GM18909 (cell line): ENCODE results near the gene TAF4.

Source experiments
- ATAC-seq: cut with Tn5 transposase; IDR thresholded peaks from one replicate; pipeline ENCODE4 v1.9.1; 2021; ENCODE audit warnings: mild to moderate bottlenecking; ENCODE audit not compliant: unreplicated experiment, poor library complexity

The TAF4 gene

DNA sequence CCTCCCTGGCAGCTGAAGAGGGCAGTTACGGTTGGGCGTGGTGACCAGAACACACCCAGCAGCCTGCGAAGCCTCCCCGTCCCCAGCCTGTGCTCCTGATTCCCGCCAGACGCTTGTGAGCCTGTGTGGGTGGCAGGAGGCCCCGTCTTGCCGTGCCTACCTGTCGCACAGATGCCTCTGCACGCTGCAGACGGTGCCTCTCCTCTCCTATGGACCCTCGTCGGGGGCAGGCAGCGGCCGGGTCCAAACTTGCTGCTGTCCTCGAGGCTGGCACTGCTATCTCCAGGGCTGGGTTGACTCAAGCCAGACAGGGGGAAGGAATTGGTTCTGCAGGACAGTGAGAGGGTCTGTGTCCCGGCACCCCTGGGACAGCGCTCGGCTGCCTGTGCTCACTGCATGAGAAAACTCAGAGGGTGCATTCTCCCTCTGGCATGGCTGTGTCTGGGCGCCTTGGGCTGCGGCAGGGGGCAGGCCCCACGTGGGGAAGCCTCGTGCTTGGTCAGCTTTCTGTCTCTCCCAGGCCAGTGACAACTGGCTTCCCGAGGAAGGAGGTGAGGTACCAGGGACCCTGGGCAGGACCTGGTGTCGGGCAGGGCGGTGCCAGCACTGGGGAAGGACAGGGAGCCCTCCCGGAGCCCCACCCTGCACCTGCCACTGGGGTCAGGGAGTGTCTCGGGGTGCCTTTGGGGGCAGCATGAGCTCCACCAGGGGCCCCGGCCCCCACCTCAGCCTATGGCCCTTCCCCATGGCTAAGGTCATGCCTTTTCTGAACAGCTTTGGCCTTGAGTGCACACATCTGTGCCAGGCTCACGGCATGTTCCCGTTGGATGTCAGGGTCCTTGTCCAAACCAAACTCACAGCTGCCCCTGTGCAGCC lies 127.5 kb downstream of the TAF4 start:
- no peak for ATAC-seq

DNA sequence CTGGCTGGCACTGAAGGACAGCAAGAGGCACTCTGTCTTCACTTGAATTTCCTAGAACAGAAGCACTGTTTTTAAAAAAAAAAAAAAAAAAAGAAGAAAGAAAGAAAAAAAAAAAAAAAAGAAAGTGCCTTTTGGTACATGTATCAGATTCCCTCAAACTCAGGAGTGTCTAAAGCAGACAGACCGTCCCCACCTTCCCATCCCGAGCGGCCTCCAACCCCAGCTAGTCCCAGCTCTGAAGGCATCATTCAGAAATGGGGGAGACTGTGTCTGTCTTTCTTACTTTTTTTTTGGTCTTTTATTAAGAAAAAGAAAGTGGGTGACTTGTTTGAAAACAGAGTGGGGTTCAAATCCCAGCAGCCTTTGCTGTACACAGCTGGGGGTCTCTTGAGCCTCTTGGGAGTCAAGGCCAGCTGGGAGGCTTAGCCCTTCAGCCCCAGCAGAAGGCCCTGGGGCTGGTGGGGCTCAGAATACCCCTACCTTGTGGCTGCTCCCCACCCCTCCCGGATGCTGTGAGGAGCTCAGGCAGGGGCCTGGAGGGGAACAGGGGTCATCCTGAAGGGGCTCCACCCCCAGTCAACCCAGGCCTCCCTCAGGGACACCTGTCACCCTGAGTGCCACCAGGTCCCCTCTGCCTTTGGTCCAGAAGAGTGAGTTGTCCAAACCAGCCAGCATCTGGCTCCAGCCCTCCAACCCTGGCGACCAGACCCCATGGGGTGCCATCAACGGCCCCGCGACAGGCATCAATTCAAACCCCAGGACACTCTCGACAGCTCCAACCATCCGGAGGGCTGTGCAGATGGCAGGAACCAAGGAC lies 128.3 kb downstream of the TAF4 start:
- no peak for ATAC-seq

DNA sequence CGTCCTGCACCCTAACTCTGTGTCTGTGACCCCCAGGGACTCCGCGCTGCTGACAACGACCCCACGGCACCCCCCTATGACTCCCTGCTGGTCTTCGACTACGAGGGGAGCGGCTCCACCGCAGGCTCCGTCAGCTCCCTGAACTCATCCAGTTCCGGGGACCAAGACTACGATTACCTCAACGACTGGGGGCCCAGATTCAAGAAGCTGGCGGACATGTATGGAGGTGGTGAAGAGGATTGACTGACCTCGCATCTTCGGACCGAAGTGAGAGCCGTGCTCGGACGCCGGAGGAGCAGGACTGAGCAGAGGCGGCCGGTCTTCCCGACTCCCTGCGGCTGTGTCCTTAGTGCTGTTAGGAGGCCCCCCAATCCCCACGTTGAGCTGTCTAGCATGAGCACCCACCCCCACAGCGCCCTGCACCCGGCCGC lies 129.0 kb downstream of the TAF4 start:
- no peak for ATAC-seq

DNA sequence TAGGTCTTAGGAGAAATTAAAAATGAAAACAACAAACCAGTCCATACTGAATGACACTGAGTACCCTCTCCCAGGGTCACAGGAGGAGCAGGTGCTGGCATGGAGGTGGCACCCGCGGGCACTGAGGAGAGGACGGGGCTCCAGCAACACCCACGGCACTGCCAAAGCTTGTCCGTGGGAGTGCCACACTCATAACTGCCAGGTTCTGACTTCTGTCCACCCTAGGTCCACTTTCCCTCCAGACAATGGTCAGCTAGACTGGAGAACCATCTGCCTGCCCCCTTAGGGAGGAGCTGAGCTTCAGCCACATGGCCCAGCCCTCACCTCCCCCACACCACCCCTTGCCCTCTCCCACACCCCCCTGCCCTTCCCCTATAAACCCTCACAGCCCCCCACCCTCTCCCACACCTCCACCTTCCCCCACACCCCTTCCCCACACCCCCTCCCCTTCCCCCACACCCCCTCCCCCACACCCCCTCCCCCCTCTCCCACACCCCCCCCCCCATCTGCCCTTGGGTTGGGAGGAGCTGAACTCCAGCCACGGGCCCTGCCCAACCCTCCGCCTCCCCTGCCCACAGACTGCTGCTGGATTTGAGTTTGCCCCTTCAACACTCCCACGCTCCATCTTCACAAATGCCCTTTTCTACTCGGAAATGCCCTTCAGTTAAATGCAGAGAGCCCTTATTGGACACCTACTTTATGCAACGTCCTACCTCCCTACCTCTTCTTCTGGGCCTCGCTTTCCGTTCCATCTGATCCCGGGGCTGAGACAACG lies 129.6 kb downstream of the TAF4 start:
- no peak for ATAC-seq

DNA sequence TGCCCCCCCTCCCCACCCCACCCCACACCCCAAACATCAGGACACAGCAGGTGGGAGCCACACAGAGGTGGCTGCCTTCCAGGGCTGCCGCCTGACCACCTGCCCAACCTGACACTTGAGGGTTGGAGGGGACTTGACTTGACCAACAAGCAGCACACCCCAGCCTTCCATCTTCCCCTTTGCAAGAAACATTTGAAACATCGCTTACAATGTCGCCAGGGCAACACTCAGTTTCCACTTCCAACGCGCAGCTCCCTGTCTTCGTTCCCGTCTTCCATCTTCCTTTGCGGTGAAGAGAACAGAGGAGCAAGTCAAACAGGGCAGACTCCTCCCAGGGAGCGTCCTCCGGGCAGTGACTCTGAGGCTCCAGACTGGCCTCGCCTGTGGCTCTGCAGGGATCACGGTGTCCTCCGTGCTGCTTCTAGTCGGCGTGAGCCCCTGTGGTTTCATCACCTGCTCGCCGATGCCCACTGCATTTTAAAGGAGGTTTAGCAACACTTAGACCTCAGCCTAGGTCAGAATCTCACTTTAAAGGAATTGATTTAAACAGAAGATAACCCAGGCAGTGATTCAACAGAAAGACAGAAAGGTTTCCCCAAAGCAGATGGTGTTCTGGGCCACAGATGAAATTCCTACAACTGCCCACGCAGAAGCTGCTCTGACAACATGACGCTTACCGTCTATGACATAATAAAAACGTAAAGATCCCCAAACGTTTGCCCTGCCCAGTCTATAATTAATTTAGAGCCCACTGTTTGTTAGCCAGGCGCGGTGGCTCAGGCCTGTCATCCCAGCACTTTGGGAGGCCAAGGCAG lies 130.8 kb downstream of the TAF4 start:
- ATAC-seq = no peak

DNA sequence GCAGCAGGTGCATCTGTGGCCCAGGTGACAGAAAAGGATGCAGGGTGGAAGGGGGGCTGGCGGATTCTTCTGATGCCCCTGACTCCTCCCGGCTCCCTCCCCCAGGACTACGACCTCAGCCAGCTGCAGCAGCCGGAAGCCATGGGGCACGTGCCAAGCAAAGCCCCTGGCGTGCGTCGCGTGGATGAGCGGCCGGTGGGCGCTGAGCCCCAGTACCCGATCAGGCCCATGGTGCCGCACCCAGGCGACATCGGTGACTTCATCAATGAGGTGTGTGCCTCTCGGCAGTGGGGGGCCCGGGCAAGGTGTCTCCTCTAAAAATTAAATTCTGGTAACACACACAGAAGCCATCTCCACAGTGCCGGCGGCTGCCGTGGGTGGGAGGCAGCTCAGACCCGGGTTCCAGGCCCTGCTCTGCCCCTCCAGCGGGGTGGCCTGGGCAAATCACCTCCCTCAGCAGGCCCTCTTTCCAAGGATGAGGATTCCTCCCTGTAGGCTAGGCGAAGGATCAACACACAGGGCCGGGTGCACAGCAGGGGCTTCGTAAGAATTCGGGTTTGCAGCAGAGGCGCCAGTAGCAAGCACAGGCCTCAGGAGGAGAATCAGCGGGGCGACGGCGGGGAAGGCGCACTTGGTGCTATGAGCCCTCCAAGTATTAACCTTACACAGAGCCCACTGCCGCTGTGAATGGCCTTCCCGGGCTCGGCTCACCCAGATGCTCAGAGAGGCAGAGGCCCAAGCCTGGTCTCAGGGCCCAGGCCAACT lies 131.5 kb downstream of the TAF4 start:
- ATAC-seq = no peak

DNA sequence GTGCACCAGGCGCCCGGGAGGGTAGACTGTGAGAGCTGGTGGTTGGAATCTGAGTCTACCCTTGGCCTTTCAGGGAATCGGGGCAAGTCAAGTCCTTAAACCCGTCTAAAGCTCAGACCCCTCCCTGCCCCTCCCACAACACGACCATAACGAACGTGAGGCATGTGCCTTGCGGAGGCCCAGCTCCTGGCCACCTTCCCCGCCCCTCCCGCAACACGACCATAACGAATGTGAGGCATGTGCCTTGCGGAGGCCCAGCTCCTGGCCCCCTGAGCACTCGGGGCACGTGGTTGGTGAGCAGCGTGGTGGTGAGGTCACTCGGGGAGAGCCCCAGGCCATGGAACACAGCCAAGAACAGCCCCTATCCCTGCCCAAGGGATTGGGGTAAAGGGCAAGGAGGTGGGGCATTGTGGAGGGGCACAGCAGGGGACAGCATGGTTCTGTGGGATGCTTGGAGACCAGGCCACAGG lies 132.2 kb downstream of the TAF4 start:
- ATAC-seq = no peak

DNA sequence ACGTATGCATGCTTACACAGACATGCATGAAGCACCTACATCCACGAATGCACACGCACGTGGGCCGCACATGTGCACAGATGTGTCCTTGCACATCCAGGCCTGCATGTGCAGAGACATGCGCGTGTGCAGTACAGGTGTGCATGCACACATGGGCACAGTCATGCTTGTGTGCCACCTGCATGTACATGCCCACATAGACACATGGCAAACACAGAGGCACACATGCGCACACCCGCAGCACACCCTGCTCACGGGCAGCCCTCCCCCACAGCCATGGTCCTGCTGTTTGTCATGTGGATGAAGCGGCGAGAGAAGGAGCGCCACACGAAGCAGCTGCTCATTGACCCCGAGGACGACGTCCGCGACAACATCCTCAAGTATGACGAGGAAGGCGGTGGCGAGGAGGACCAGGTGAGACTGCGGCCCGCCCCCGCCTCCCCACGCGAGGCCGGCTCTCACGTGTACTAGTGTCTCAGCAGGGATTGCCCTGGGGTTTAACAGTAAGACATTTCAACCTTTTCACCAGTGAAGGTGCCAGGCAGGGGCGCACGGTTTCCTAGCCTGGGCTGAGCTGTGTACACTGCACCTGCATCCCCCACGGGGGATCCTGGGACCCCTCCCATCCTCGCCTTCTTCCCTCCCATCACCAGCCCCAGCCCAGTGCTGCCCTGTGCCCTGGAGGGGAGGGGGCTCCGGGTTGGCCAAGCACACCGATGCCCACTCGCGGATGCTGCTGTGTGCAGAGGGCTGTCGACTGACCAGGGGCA lies 132.8 kb downstream of the TAF4 start:
- ATAC-seq = no peak

DNA sequence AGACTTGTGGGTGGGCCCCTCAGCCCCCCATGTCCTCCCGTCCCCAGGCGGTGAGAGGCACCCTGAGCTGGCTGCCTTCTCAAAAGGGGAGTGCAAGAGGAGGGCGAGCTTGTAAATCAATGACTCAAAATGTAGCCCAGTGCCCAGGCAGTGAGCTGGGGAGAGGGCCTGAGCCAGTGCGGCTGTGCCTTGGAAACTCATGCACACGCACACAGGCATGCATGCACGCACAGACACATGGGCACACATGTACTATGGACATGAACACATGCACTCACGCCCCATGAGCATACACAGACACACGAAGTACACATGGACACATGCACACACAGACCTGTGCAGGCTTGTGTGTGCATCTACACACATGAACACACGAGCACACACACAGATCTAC lies 133.5 kb downstream of the TAF4 start:
- ATAC-seq = no peak

DNA sequence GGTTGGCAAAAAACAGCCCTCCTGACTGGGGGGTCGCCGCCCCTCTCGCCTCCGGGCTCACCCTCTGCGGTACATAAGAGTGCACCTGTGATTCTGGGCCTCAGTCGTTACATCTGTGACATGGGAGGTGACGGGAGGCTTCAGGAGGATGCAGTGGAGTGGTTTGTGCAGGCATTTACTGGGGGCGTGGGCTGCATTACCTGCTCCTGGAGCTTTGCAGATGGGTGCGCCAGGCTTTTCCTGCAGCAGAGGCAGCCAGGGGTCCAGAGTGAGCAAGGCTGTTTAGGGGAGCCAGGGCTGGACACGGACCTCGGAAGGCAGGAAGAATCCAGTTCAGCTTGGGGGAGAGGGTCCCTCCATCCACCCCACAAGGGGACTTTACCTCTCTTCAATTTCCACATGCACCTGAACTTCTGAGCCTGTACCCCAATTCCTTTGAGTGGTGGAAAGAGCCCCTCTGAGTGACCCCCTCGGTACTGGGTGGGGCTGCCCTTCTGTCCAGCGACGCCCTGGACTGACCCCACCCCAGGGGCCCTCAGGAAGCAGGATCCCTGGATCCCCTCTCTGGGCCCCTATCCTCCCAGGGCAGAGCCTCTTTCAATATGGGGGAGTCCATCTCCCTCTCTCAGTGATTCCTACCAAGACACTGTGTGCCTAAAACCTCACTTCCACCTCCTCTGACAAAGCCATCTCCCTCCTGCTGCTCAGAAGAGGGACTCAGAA lies 134.0 kb downstream of the TAF4 start:
- ATAC-seq = no peak

DNA sequence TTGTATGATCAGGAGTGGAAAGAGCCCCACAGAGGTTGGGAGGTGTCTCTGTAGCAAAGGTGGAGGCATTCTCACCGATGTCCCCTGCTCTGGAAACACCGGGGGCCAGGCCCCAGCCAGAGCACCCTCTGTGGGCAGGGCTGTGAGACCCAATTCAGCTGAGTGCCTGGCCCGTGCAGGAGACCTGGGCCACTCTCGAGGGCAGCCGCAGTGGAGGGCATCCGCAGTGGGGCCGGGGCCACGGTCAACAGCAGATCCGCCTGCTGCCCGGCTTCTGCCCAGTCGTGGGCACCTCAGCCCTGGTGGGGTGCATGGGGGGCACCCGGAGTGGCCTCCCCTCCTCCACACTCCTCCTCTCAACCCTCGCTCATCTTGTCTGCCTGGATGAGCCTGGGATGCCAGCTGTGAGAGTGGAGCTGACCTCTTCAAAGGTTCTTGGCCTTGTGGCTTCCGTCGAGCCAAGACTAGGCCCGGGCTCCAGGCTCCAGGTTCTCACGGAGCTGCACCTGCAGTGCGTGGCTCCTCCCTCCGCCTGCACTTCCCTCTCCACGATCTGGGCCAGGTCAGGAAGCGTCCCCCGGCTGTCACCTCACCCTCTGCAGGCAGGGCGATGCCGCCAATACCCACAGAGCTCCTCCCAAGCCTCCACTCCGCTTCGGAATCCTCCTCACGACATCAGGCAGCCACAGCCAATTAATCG lies 134.8 kb downstream of the TAF4 start:
- ATAC-seq = no peak

DNA sequence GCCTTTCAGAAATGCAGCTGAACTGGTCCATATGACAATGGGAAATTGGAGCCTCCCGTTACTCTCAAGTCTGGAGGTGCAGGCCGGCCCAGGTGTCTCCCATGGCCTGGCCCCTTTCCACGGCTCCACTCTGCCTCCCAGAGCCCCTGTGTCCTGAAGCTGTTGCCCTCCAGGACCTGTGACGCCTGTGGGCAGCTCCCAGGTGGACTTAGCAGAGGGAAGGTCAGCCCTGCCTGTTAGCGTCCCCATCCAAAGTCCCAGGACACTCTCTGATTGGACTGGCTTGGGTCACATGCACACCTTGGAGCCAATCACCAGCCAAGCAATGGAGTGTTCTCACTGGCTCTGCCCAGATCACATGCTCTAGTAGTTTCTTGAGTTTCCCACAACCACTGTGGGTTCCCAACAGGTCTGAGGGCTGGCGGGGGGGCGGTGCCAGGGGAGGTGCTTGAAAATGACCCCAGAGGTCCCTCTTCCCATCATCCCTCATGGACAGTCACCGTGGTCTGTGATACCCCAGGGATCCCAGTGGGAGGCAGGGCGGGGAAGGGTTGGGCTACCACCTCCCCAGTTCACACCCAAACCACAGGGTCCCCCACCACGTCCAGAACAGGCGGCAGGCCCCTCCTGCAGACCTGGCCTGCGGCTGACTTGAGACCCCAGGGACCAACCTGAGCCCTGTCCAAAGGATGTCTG lies 135.6 kb downstream of the TAF4 start:
- ATAC-seq = no peak

DNA sequence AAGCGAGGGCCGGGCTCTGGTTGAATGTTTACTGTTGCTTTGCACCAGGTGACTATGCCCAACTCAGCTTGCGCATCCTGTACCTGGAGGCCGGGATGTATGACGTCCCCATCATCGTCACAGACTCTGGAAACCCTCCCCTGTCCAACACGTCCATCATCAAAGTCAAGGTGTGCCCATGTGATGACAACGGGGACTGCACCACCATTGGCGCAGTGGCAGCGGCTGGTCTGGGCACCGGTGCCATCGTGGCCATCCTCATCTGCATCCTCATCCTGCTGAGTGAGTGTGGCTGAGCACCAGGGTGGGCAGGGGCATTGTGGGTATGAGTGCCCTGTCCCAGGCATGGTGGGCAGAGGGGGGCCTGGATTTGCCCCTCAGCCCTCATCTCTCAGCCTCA lies 136.1 kb downstream of the TAF4 start:
- ATAC-seq = no peak

DNA sequence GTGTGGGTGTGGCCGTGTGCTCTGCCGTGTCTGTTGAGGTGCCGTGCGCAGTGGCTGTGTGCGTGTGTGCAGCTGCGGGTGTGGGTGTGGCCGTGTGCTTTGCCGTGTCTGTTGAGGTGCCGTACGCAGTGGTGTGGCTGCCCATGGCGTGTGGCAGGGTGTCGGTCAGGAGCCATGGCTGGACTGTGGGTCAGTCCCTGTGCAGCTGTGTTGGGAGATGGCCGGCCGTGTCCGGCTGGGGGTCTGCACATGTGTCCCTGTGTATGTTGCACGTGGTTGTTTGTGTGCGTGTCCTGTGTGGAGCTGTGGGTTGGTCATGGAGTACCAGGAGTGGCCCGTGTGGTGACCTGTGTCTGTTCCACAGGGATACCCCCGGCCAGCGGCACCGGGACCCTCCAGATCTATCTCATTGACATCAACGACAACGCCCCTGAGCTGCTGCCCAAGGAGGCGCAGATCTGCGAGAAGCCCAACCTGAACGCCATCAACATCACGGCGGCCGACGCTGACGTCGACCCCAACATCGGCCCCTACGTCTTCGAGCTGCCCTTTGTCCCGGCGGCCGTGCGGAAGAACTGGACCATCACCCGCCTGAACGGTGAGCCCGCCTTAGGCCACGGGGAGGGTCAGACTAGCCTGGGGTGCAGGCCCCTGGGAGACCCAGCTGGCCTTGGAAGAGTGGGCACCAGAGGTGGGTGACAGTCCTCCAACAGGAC lies 137.7 kb downstream of the TAF4 start:
- ATAC-seq = no peak

DNA sequence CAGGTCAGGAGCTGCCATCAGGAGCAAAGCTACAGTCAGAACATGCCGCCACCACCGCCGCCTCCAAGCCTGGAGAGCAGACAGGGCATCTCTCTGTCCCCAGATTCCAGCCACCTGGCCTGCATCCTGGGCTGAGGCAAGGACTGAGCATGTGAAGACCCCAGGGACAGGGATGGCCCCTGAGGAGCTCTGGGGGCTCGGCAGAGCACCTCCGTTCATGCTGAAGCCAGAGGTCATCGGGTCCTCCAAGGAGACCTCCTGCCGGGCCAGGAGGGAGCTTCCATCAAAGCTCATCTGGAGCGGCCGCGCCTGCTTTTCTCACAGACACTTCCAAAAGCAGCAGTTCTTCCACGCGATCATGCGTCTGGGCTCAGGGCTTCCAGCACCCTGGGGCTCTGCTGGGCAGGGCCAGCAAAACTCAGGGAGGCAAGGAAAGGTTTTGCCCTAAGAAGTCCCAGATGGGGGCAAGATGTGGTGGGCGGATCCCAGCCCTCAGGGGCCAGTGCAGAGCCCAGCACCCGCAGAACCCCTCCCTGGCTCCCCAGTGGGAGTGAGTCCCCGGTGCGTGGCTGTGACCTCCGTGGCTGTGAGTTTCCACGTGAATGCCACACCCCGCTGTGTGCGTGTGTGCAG lies 138.4 kb downstream of the TAF4 start:
- ATAC-seq = no peak

DNA sequence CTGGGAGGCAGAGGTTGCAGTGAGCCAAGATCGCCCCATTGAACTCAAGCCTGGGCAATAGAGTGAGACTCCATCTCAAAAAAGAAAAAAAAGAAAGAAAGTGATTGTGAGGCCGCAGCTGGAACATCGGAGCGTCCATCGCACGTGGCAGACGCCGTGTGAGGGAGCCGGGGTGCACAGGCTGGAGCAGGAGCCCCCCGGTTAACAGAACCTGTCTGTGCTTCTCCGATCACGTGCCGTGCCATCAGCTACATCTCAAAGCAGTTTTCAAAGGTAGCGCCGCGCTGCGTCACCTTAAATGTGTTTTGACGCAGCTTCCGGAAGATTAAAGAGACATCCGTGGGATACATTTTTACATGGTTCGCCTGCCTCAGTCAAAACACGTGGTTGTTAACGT lies 138.9 kb downstream of the TAF4 start:
- ATAC-seq = no peak
